Mesendoderm (in vitro differentiated cells): Measurements from ENCODE around the gene CPNE1.

Source experiments
- DNase-seq: peaks from one replicate; pipeline ENCODE4 v3.0.0; 2013
- H2AK5ac ChIP-seq: 2 replicates; pipeline ENCODE4 v1.6.1; 2013; ENCODE audit warnings: low read length, inconsistent platforms
- H2BK120ac ChIP-seq: 2 replicates; pipeline ENCODE4 v1.6.1; 2013; ENCODE audit warnings: low read depth, mild to moderate bottlenecking, low read length, moderate library complexity, mixed read lengths
- H2BK15ac ChIP-seq: replicated peaks from 2 replicates; pipeline ENCODE4 v1.6.1; 2013; ENCODE audit warnings: low read depth, mild to moderate bottlenecking, moderate library complexity
- H2BK5ac ChIP-seq: 2 replicates; pipeline ENCODE4 v1.6.1; 2013; ENCODE audit warnings: low read length, inconsistent platforms
- H3K18ac ChIP-seq: 2 replicates; pipeline ENCODE4 v1.6.1; 2013; ENCODE audit warnings: mild to moderate bottlenecking, low read length, mixed read lengths
- H3K23ac ChIP-seq: one replicate; pipeline ENCODE4 v1.6.1; 2013; ENCODE audit warnings: low read length
- H3K27ac ChIP-seq: 2 replicates; pipeline ENCODE4 v1.5.1; 2013; ENCODE audit warnings: low read depth, mild to moderate bottlenecking, inconsistent platforms, low read length, moderate library complexity
- H3K27me3 ChIP-seq: 2 replicates; pipeline ENCODE4 v1.6.1; 2013; ENCODE audit warnings: low read length, control low read depth, mild to moderate bottlenecking, inconsistent platforms; ENCODE audit not compliant: insufficient read depth, poor library complexity
- H3K36me3 ChIP-seq: 2 replicates; pipeline ENCODE4 v1.6.1; 2013; ENCODE audit warnings: low read length, inconsistent platforms; ENCODE audit not compliant: control insufficient read depth, insufficient read depth
- H3K4ac ChIP-seq: one replicate; pipeline ENCODE4 v1.6.1; 2013; ENCODE audit warnings: low read depth, mild to moderate bottlenecking, low read length, moderate library complexity
- H3K4me1 ChIP-seq: 2 replicates; pipeline ENCODE4 v1.6.1; 2013; ENCODE audit warnings: low read depth, low read length, inconsistent platforms; ENCODE audit not compliant: control insufficient read depth
- H3K4me2 ChIP-seq: 2 replicates; pipeline ENCODE4 v1.6.1; 2013; ENCODE audit warnings: low read length
- H3K4me3 ChIP-seq: 2 replicates; pipeline ENCODE4 v1.5.1; 2013; ENCODE audit warnings: mild to moderate bottlenecking, low read length
- H3K56ac ChIP-seq: one replicate; pipeline ENCODE4 v1.6.1; 2013; ENCODE audit warnings: low read length
- H3K79me1 ChIP-seq: 2 replicates; pipeline ENCODE4 v1.6.1; 2013; ENCODE audit warnings: low read length, inconsistent platforms
- H3K79me2 ChIP-seq: 2 replicates; pipeline ENCODE4 v1.6.1; 2013; ENCODE audit warnings: mild to moderate bottlenecking, low read length; ENCODE audit not compliant: control insufficient read depth, insufficient read depth
- H3K9ac ChIP-seq: 2 replicates; pipeline ENCODE4 v1.6.1; 2013; ENCODE audit warnings: low read length, inconsistent platforms
- H4K5ac ChIP-seq: one replicate; pipeline ENCODE4 v1.6.1; 2013; ENCODE audit warnings: low read length
- H4K8ac ChIP-seq: one replicate; pipeline ENCODE4 v1.6.1; 2013; ENCODE audit warnings: low read depth, mild to moderate bottlenecking, control low read depth, low read length, moderate library complexity
- WGBS: extraction: QIAGEN DNeasy Blood & Tissue Kit; methylation state at CpG from one replicate; pipeline ENCODE4 v1.1.7; 2013; ENCODE audit warnings: low lambda C conversion rate, missing lambda C conversion rate; ENCODE audit not compliant: insufficient coverage; ENCODE audit errors: extremely low coverage; 5-methylcytosine and 5-hydroxymethylcytosine counted together

Gene CPNE1

DNA sequence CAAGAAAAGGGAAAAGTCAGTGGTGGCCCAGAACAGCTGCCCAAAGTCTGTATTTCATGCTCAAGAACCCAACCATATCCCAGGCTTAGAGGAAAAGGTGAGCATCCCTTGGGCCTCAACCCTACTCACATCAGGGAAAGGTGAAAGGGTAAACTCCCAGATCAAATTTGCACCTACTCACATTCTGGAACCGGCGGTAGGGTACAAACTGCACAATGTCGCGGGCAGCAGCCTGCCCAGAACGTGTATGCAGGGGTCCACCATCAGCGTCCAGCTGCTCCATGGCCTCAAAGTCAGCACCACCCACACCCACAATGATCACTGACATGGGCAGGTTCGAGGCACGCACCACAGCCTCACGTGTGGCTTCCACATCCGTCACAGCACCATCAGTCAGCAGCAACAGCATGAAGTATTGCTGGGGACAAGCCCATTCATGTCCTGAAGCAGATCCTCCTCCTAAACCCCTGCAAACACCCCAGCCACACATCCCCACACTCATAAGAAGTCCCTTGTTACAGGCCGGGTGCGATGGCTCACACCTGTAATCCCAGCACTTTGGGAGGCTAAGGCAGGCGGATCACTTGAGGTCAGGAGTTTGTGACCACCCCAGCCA, 38.2 kb downstream of the CPNE1 start:
- Histone ChIP-seq H3K56ac (no peak overlapping the region), H3K9ac (no peak overlapping the region), H4K5ac (no peak overlapping the region), H3K27me3 (no peaks in the 10 kb centered on the region), H3K79me1 (no peaks in the 10 kb centered on the region), H3K4ac (no peak overlapping the region), H2BK15ac (no peak overlapping the region), H4K8ac (no peak overlapping the region), H3K4me1 (no peaks in the 10 kb centered on the region), H3K23ac (no peak overlapping the region), H3K4me3 (no peak overlapping the region), H2AK5ac (no peak overlapping the region), H2BK120ac (no peak overlapping the region), H3K4me2 (no peak overlapping the region), H3K18ac (no peak overlapping the region), H3K36me3 (peaks cover 20% of the 10 kb centered on the region), H3K27ac (no peak overlapping the region), H2BK5ac (no peak overlapping the region), H3K79me2 (no peaks in the 10 kb centered on the region)
- WGBS, result no CpG with 5 or more reads among the region's 13 CpGs
- DNase-seq, result no peak

DNA sequence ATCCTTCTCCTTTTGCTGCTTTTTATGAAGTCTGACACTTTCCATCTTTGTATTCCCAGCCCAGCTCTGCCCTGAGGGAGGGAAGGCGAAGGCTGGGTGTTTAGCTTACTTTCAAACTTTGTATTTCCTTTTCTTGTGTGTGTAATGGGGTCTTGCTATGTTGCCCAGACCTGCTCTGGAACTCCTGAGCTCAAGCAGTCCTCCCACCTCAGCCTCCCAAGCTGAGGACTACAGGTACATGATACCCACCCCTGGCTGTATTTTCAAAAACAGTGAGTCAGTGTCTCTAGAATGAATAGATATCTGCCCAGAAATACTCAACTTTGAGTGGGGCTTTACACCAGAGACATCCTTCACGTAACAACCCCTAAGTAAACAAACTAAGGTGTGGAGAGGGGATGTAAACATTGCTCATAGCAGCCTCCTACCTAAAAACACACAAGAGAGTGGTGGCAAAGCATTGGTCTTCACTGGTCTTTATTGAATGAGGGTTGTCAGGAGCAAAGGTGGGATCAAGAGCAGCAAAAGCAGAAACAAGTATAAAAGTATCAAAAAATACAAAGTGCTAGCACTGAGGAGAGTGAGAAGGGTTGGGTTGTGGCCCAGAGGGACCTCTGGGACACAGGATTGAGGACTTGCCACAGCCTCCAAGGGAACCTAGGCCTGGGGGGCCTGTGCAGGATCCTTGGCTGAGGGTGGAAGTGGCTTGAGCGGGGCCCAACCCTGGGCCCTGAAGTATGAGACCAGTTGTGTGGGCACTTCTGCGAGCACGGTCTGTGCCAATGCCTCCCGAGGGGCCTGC, 38.9 kb downstream of the CPNE1 start:
- Histone ChIP-seq H2BK5ac (no peak overlapping the region), H2BK120ac (no peak overlapping the region), H3K4me1 (no peaks in the 10 kb centered on the region), H3K36me3 (peaks cover 17% of the 10 kb centered on the region), H3K4me2 (no peak overlapping the region), H3K79me1 (no peaks in the 10 kb centered on the region), H3K23ac (no peak overlapping the region), H3K18ac (no peak overlapping the region), H3K56ac (no peak overlapping the region), H4K8ac (no peak overlapping the region), H2BK15ac (no peak overlapping the region), H3K9ac (no peak overlapping the region), H3K27ac (no peak overlapping the region), H4K5ac (no peak overlapping the region), H3K79me2 (no peaks in the 10 kb centered on the region), H3K4me3 (no peak overlapping the region), H3K27me3 (no peaks in the 10 kb centered on the region), H3K4ac (no peak overlapping the region), H2AK5ac (no peak overlapping the region)
- no peak for DNase-seq
- WGBS, result no CpG with 5 or more reads among the region's 6 CpGs

DNA sequence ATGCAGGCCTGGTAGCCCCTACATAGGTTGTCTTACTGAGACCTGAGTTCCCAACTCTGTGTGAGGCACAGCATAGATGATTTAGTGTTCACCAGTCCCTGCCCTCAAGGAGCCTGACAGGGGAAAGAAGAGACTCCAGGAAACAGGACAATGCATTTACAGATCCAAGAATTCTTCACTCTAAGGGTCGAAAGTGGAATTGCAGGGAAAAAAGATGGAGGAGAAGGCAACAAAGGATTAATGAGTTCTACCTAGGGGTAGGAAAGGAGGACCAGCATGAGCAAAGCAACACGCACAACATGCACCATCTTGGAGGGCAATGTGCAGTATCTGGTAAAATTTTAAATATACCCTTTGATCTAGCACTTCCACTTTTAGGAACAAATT, 43.1 kb downstream of the CPNE1 start:
- no peak overlapping the region for H3K23ac ChIP-seq
- no peaks in the 10 kb centered on the region for H3K79me1 ChIP-seq
- no peak overlapping the region for H4K8ac ChIP-seq
- peaks cover 5% of the 10 kb centered on the region for H3K4me1 ChIP-seq
- H3K9ac ChIP-seq, result no peak overlapping the region
- H3K56ac ChIP-seq, result no peak overlapping the region
- no peak overlapping the region for H3K4me3 ChIP-seq
- no peak overlapping the region for H3K27ac ChIP-seq
- H3K36me3 ChIP-seq, result peaks cover 9% of the 10 kb centered on the region
- H3K79me2 ChIP-seq, result no peaks in the 10 kb centered on the region
- H3K4ac ChIP-seq, result no peak overlapping the region
- WGBS, result no CpG with 5 or more reads among the region's 2 CpGs
- H2BK15ac ChIP-seq, result no peak overlapping the region
- H2BK5ac ChIP-seq, result no peak overlapping the region
- H3K4me2 ChIP-seq, result no peak overlapping the region
- peak; percentile 53 for DNase-seq
- no peak overlapping the region for H2AK5ac ChIP-seq
- H2BK120ac ChIP-seq, result no peak overlapping the region
- H3K27me3 ChIP-seq, result no peaks in the 10 kb centered on the region
- no peak overlapping the region for H4K5ac ChIP-seq
- H3K18ac ChIP-seq, result no peak overlapping the region

DNA sequence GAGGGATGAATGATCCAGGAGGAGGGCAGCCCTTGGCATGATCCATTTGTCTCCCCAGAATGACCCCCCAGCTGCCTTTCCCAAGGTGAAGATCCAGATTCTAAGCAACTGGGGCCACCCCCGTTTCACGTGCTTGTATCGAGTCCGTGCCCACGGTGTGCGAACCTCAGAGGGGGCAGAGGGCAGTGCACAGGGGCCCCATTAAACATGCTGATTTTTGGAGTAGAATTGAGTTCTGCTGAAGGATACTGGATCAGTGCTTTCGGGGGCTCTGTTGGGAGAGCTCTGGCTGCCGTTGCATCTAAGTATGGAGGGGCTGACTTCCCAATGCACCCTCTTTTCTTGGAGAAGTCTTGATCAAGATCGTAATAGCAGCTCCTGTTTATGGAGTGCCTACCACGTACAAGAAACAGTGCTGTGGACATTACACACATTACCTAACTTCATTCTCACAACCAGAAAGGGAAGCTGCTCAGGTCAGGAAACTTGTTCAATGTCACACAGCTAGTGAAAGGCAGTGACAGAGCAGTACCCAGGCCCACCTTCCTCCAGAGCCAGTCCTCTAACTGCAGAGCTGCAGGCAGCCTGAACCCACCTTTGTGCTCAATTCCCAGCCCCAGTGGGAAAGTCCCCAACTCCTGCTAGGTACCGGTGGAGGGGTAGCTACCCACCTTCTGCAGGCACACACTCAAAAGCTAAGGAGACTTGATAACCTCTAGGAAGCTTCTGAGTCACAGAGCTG, 43.7 kb downstream of the CPNE1 start:
- H3K23ac ChIP-seq, result no peak overlapping the region
- H3K56ac ChIP-seq, result no peak overlapping the region
- no peak for DNase-seq
- no peak overlapping the region for H3K4me3 ChIP-seq
- no peak overlapping the region for H3K4me2 ChIP-seq
- no peak overlapping the region for H3K4ac ChIP-seq
- H2BK120ac ChIP-seq, result no peak overlapping the region
- no peaks in the 10 kb centered on the region for H3K27me3 ChIP-seq
- peaks cover 7% of the 10 kb centered on the region for H3K36me3 ChIP-seq
- H4K8ac ChIP-seq, result no peak overlapping the region
- no peak overlapping the region for H4K5ac ChIP-seq
- H3K4me1 ChIP-seq, result peaks cover 5% of the 10 kb centered on the region
- H3K9ac ChIP-seq, result no peak overlapping the region
- no peak overlapping the region for H3K18ac ChIP-seq
- H2BK5ac ChIP-seq, result no peak overlapping the region
- H3K27ac ChIP-seq, result no peak overlapping the region
- WGBS, result no CpG with 5 or more reads among the region's 11 CpGs
- H3K79me1 ChIP-seq, result no peaks in the 10 kb centered on the region
- no peak overlapping the region for H2AK5ac ChIP-seq
- H3K79me2 ChIP-seq, result no peaks in the 10 kb centered on the region
- H2BK15ac ChIP-seq, result no peak overlapping the region

DNA sequence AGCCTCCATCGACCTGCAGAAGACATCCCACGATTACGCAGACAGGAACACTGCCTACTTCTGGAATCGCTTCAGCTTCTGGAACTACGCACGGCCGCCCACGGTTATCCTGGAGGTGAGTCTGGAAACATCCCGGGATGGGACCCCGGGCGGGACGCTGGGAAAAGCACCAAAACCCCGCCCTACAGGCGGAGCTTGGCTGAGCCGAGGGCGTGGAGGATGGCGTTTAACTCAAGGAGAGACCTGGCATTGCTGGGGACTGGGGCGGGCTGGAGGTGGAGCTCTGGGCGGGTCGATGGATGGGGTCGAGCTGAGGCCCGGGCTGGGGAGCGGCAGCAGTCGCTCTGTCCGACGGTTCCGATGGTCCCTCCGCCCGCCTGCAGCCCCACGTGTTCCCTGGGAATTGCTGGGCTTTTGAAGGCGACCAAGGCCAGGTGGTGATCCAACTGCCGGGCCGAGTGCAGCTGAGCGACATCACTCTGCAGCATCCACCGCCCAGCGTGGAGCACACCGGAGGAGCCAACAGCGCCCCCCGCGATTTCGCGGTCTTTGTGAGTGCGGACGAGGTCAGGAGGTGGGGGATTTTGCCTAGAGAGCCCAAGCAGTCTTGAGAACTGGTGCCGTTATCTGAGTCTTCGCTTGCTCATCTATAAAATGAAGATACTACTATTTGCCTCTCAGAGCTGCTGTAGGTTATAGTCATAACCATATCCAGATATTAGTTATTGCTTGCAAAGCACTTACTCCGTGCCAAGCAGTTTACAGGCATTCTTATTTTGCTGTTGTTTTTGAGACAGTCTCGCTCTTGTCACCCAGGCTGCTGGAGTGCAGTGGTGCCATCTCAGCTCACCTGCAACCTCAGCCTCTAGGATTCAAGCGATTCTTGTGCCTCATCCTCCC, 45.3 kb downstream of the CPNE1 start:
- H3K27ac ChIP-seq, result no peak overlapping the region
- H2AK5ac ChIP-seq, result no peak overlapping the region
- H4K8ac ChIP-seq, result no peak overlapping the region
- H2BK120ac ChIP-seq, result no peak overlapping the region
- no peak overlapping the region for H3K23ac ChIP-seq
- no peaks in the 10 kb centered on the region for H3K79me1 ChIP-seq
- H3K18ac ChIP-seq, result no peak overlapping the region
- peaks cover 5% of the 10 kb centered on the region for H3K4me1 ChIP-seq
- peak; percentile 97 for DNase-seq
- H2BK15ac ChIP-seq, result no peak overlapping the region
- H3K56ac ChIP-seq, result peak overlapping the region; percentile 87
- H3K27me3 ChIP-seq, result no peaks in the 10 kb centered on the region
- H3K36me3 ChIP-seq, result peaks cover 3% of the 10 kb centered on the region
- H4K5ac ChIP-seq, result no peak overlapping the region
- WGBS, result no CpG with 5 or more reads among the region's 49 CpGs
- H3K79me2 ChIP-seq, result no peaks in the 10 kb centered on the region
- peak overlapping the region; percentile 73 for H3K4me2 ChIP-seq
- H3K4ac ChIP-seq, result no peak overlapping the region
- peak overlapping the region; percentile 68 for H3K9ac ChIP-seq
- no peak overlapping the region for H2BK5ac ChIP-seq
- H3K4me3 ChIP-seq, result peak overlapping the region; percentile 52
